ENCODE measurements around the gene POU2AF3.
"Not testable (repeated sequence)": the region's sequence is repeated elsewhere in the genome, so short reads cannot be mapped to it uniquely, and the experiment has no call there.

The POU2AF3 gene, protein sequence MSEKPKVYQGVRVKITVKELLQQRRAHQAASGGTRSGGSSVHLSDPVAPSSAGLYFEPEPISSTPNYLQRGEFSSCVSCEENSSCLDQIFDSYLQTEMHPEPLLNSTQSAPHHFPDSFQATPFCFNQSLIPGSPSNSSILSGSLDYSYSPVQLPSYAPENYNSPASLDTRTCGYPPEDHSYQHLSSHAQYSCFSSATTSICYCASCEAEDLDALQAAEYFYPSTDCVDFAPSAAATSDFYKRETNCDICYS

DNA sequence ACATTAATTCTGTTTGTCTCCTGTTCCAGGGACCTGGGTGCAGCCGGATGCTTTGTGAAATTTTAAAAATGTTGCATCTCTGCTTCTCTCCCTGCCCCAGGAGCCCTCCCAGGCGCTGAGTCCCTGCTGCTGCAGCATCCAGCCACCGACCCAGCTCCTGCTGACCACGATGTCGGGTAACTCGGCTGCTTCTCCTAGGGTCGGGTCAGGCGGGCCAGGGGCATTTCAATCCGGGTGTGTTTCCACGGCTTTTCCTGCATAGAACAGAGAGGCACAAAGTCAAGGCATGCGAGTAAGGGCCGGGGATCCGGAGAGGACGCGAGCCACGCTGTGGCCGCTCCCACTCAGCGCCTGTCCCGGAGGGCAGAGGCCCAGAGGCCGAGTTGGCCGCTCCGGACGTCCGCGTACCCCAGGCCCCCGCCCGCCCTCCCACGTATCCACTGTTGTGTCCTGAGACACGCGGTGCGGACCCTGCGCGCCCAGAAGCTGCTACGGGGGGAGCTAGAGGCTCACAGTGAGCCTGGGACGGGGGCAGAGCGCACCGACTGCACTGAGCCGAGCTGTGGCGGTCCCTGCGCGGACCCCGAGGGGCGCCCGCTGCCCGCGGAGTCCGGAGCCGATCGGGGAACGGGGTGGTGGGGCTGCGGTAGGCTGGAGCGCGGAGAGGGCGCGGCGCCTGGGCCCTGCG is at the start of gene POU2AF3:
TSS of gene POU2AF3 (plus strand) at position 134 of the 688 bp plus-strand sequence. CDS start at position 170, 36 bp downstream.
- no peak for DNase-seq

DNA sequence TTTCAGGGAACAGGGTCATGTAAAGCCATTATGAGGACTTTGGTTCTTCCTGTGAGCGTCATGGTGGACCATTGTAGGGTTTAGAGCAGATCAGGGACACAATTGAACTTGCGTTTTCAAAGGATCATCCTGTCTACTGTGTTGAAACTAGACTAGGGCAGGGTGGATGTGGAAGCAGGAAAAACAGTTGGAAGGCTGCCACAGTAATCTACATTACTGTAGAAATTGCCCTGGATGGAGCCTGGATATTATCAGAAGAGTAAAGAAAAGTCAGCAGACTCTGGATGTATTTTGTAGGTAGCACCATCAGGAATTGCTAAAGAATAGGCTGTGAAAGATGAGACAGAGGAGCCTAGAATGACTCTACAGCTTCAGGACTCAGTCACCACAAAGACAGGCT is 47.4 kb upstream of the POU2AF3 start:
- DNase-seq = no peak

DNA sequence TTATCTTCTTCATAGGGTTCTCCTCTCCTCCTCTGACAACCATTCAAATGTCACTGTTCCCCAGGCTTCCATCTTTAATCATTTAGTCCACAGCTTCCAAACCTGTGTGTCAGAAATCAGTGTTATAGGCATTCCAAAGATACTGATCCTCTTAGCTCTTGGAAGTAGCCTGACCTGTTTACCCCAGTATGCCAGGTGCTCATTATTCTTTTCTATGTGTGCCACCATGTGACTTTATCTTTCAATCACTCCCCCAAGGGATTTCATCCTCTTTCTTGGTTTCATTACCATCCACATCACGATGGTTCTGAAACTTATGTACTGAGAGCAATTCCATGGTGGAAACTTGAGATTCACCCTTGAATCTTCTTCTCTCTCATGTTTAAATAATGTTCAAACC is 45.2 kb upstream of the POU2AF3 start:
- no peak for DNase-seq

DNA sequence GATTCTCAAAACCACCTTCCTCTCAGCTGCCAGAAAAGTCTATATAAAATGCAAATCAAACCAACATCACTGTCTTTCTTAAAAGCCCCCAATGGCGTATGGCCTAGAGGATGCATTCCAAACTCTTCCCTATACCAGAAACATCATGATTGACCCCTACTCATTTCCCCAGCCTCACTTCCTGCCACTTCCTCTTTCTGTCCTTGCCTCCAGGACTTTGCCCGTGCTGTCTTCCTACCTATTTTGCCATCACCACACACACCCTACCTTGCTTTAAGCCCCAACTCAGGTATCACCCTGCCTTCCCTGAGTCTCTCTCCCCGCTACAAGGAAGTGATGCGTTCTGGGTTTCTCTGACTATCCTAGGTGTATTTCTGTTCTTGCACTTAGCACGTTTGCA is 44.7 kb upstream of the POU2AF3 start:
- no peak for DNase-seq

DNA sequence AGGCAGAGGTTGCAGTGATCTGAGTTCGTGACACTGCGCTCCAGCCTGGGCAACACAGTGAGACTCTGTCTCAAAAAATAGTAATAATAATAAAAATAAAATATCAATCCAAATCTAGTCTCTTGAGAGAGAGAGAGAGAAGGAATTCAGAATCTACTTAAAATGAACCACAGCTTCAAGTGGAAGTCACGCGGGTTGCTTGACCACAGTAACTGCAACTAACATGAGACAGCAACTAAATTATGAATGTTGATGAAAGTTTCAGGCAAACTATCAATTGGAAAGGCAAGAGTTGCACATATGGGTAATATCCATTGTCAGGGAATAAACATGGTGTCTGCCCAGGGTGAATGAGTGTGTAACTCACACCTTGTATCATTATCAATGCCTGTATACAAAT is 40.3 kb upstream of the POU2AF3 start:
- DNase-seq = no peak

DNA sequence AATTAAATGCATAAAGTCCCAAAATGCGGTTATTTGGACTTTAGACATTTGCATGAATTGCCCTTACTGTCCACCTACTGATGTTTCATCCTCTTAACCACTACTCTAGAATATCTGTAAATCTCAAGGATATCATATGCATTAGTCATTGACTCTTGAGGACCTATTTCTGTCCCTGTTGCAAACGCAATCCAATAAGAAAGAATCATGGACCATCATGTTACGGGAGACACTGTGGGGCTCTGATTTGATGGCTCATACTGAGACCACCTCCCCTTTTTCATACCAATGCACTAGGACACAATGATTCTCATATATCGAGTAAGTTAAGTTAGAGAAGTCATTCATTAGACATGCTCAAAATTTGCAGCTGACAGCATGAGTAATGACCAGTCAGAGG is 38.5 kb upstream of the POU2AF3 start:
- DNase-seq = no peak

DNA sequence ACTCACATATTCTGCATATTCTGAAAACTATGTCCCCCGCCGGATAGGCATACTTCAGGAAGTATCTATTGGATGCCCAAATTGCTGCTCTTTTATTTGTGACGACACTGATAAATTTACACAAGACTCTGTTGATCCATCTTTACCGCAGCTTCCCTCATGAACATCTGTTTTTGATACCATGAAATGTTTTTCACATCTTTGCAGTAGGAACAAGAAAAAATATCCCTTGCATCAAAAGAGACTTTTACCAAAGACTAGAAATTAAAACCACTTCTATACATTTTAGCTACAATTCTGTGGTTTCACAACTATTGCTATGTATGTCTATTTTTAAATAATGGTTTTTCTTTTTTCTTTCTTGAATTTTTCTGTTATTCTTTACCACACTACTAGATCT is 37.5 kb upstream of the POU2AF3 start:
- DNase-seq = no peak

DNA sequence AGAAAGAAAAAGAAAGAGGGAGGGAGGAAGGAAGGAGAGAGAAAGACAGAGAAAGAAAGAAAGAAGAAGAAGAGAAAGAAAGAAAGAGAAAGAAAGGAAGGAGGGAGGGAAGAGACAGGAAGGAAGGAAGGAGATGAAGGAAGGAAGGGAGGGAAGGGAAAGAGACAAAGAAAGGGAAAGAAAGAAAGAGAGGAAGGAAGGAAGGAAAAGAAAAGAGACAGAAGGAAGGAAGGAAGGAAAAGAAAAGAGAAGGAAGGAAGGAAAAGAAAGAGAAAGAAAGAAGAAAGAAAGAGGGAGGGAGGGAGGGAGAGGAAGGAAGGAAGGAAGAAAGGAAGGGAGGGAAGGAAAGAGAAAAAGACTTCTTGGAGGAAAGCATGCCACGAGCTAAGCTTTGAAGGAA is 33.7 kb upstream of the POU2AF3 start:
- no peak for DNase-seq

DNA sequence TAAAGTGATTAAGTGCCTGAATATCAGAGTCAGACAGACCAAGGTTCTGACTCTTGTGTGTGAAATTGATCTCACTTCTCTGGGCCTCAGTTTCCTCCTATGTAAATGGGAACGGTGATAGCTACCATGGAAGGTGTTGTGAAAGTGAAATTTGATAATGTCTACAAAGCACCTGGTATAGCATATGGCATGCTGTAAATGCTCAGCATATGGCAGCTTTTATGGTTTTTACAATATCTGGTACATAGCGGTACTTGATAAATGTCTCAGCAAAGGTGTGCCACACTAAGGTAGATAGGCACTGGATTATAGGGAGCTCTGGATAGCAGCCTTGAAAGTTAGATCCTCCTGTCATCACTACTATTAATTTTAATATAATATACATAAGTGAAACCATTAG is 32.9 kb upstream of the POU2AF3 start:
- no peak for DNase-seq

DNA sequence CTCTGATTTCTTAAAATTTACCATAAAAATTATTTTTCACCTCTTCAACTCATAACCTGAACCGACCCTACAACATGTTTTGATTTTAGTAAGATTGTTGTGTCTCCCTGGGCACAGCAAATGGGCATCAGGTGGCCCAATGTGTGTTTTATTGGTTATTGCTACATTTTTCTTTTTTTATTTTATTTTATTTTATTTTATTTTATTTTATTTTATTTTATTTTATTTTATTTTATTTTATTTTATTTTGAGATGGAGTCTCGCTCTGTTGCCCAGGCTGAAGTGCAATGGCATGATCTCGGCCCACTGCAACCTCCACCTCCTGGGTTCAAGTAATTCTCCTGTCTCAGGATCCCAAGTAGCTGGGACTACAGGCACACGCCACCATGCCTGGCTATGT is 30.0 kb upstream of the POU2AF3 start:
- not testable (repeated sequence) for DNase-seq

DNA sequence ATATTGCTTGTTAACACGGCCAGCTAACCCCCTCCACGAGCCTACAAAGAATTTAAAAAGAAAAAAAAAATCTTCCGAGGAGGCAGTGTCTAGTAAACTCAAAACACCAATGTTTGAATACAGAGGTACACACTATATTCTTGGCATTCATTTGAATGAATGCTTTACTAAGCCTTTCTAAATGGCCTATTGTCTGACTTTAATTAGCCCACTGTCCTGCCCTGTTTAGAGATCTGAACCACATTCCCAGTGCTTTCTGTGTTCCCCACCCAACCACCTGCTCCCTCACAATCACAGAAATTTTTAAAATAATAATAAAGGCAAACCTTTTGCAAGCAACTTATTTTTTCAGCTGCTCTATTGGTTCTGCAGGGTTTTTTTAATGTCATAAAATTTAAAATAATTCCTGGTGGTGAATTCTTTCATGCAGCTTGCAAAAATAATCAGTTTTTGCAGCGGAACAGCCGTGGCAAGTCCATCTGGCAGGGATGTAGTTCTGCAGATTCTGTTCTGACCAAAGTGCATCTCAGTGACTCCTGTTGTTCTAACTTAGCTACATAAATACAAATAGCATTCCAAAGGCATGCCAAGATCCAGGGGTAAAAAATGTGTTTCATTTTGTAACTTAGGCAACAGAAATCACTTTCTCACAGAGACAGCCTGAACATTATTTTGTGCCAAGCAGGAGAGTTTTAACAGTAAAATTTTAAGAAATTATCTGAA is 29.0 kb upstream of the POU2AF3 start:
- no peak for DNase-seq

DNA sequence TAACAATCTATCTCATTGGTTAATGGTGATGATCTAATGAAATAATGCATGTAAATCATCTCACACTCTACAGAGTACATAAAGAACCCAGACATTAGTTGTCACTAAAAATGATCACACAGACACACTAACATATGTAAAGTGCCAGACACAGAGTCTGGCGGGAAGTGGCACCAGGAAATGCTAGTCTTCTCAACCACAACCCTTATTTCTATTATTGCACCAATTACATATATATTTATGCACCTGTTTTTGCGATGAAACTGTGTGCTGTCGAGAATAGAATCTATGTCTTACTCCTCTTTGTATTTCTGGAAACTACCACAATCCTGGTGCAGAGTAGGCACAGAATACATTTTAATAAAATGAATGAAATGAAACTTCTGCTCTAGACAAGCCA is 25.9 kb upstream of the POU2AF3 start:
- no peak for DNase-seq

DNA sequence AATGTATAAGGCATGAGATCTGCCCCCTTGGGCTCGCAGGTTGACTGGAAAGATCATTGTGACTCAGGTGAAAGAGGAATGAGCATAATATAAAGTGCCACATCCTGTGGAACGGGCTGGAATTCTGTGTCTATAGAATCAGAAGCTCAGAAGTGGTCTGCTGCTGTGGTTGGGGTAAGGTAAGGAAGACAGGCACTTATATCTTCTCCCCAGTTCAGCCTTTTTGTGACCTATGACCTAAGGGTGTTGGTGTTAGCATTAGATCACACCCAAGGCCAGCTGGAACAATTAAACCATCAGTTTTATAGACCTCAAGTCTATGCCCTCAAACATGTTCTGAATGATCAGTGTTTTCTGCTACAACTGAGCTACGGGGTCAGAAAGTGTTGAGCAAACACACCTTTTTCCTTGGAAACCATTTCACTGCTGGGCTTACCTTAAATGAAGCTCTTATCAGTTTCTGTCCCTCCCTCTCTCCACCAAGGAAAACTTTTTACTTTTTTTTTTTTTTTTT is 15.7 kb upstream of the POU2AF3 start:
- no peak for DNase-seq

DNA sequence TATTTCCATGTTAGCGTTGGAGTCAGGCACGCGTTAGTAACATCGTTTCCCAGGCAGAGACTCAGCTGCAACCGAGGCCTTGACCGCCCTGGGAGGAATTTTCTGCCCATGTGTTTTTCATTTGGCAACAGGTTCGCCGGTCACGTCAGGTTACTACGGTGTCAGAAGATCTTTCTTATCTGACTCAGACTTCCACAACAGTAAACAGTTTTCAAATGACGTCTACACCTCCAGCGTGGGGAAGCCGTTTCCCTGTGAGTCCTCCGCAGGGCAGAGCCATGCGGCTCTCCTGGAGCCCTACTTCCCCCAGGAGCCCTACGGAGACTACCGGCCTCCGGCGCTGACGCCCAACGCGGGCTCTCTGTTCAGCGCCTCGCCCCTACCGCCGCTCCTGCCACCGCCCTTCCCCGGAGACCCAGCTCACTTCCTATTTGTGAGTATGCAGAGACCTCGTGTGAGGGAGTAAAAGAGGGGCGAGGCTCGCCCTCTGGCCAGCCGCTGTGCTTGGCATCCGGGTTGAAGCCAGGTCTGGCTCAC is 14.3 kb upstream of the POU2AF3 start:
- no peak for DNase-seq

DNA sequence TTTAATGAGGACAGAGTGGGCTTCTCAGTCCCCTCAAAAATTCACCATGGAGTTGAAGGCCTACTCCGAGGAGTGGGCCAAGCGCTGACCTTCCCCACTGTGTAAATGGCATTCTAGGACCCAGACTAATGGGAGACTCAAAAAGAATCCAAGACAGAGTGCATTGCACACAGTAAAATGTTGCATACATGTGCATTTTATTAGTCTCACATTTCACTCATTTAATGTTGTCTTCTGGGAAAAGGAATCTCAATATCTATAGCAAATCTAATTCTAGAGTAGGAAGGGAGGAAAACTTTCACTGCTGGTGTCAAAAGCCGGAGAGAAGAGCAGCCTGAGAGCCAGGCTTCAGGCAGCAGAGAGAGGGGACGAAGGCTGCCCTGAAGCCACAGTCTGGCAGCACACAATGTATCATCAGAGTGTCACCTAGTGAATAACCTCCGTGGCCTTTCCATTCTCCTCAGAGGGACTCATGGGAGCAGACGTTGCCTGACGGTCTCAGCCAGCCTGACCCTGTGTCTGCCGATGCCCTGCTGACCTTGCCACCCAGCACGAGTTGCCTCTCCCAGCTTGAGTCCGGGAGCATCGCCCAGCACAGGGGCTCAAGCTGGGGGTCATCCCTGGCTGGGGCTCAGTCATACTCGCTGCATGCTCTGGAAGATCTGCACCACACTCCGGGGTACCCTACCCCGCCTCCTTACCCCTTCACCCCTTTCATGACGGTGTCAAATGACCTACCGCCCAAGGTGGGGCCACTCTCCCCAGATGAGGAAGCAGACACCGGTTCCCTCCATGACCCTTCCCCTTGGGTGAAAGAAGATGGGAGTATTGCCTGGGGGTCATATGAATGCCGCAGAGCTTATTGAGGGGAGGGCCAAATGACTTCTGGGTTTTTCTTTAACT is 12.9 kb upstream of the POU2AF3 start:
- DNase-seq = no peak

DNA sequence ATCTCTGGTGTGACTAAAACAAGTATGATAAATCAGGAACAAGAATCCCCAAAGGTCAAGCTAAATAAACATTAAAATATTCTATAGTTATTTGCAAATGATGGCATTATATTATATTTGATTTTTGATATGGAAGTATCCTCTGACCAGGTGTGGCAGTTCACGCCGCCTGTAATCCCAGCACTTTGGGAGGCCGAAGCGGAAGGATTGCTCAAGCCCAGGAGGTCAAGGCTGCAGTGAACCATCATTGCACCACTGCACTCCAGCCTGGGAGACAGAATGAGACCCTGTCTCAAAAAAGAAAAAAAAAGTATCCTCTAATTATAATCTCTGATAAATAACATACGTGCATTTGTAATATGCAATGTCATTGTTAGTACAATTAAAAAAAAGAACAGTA is 6.6 kb upstream of the POU2AF3 start:
- no peak for DNase-seq

DNA sequence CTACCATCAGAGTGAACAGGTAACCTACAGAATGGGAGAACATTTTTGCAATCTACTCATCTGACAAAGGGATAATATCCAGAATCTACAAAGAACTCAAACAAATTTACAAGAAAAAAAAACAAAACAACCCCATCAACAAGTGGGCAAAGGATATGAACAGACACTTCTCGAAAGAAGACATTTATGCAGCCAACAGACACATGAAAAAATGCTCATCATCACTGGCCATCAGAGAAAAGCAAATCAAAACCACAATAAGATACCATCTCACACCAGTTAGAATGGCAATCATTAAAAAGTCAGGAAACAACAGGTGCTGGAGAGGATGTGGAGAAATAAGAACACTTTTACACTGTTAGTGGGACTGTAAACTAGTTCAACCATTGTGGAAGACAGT is 5.9 kb upstream of the POU2AF3 start:
- DNase-seq = not testable (repeated sequence)

DNA sequence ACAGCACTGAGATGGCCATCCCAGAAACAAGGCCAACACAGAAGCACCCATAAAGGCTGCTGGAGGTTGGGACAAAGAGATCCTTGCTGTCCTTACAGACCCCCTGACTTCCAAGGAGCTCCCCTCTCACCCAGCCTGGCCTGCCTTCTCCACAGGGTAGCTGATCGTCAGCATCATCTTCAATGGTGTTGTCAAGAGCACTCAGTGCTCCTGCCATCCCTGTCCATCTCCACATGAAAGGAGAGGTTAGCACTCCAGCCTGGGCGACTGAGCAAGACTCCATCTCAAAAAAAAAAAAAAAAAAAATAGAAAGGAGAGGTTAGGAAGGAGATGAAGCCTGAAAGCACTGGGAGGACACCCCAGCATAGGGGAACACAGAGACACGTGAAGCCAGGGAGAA is 2.1 kb upstream of the POU2AF3 start:
- no peak for DNase-seq

DNA sequence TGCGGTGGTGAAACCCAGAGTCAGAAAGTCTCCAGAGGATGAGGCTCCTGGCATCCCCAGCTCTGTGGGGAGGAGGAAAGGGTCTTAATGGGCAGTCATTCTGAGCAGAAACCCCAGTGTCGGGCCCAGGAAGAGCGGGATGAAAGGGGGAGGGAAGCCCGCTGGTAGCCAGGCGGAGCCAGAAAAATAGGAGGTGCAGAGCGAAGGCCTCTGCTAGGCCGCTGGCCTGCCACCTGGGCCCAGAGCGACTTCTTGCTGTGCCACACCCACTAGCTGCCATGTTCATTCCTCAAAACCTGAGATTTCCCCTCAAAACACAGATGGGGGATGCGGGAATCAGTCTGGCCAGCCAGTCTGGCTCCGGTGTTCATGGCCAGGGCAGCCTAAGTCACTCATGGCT is 650 bp upstream of the POU2AF3 start:
- DNase-seq = no peak

DNA sequence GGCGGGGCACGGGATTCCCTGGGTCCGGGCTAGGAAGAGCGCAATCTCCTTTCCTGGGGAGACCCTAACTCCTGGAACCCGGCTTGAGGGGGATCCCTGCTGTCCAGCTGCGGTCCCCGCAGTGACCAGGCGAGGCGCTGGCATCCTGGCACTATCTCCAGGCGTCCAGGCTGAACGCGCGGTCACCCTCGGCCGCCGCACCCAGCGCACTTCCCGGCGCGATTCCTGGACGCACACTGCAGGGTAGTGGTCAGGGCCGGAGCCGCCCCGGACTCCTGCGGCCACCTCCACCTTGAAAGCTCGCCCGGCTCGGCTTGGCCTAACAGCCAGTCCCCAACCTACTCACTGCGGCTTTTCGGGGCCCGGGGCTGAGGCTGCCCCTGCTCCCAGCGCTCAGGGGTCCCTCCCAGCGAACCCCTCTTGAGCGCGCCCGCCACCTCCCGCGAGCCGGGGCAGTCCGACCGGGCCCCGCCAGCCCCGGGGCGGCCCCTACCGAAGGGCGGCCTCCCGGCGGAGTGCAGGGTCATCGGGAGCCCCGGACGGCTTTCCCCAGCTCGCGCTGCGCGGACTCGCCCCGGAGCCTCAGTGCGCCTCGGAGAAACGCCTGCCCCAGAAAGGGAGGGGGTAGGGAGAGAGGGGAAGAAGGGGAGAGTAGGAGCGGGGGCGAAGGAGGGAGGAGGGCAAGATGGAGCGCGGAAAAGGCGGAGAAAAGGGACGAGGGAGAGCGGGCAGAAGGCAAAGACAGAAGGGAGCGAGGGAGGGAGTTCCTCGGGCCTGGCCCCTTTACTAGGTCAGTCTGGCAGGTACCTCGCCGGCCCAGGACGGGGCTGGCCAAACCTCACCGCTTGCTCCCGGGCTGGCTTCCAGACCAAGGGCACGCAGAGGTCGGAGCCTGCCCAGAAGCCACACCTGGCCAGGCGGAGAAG is 1.0 kb downstream of the POU2AF3 start:
- no peak for DNase-seq

DNA sequence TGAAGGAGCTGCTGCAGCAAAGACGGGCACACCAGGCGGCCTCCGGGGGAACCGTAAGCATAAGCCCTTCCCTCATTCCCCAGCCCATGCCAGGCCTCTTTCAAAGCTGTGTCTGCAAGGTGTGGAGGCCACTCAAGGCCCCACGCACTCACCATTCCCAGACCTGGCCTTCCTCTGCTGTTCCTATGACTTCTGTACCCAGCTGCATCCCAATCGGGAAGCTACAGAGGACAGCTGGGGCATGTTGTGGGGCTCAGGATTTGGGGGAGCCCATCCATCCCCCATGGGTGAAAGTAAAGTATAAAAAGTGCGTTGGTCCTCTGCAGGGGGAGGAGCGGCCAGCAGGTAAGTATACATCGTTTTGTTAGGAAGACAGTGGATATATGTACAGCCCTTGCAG is 2.2 kb downstream of the POU2AF3 start:
- no peak for DNase-seq
